NCI-H1105 treated with DMSO at 0.1 percent for 48 hours (cell line): ENCODE measurements around the gene FAM120B.

Source experiments
- DNase-seq: peaks from one replicate; lab custom pipeline; 2025; lab: John Stamatoyannopoulos, UW

Gene FAM120B

DNA sequence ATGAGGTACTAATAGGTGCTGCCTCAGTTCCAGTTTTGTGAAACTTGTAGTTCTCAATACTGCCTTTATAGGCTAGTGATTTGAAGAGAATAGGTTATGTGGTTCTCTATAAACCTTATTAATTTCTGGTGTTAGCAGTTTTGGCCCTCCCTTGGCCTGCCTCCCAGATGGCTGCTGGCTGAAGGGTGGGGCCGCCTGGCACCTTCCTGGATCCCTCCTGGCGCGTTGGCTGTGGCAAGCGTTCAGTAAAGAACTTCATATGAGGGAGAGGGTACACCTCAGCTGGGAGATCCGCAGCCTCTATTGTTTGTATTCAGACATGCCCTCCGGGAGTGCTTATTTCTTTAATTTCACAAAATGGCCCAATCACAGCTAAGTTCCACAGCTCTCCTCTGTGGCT lies 51.9 kb downstream of the FAM120B start:
- no peak for DNase-seq

DNA sequence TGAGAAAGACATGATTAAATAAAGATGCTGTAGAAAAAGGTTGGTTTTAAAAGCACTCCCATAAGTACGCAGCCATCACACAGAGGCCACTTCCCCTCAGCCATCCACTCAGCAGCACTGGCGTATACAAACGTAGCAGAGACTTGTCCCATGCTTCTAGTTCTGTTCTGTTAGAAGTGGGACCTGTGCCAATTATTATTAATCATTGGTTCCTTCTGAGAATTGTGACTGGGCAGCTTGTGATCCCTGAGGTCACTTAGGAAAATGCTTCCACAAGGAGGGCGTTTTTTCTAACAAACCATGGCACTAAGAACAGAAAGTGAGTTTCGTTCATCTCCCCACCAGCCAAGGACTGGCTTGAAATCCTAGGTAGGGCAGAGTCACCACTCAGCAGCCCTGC lies 53.9 kb downstream of the FAM120B start:
- no peak for DNase-seq

DNA sequence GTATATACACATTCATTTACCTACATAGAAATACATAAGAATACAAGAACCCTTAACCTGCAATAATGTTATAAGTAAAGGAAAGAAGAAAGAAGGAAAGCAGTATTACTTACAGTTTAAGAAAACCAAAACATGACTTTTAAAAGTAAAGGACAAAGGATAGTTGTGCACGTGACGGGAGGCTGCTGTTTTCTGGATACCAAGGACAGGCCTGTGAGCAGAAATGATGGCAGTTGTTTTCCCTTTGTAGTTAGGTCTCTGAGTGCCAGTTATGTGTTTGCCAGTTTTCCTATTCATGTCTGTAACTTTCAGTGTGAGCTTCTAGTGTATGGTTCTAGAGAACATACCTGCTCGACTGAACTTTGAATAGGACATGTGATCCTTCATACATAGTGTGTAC lies 54.8 kb downstream of the FAM120B start:
- DNase-seq, result no peak

DNA sequence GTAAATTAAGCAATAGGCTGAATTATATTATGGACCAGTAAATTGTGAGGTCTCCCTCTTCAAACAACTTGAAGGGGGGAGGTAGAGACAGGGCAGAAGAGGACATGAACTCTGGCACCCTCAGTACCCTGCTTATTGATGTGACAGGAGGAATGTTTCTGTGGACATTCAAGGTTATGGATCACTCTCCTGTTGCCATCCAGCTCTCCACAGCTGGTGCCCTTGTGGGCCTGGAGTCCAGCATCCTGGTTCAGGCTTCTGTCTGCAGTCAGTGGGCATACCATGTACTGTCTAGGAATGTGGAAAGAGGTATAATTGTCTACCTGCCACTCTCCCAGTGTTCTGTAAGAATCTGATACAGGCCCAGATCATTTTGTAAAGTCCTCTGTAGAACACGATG lies 55.6 kb downstream of the FAM120B start:
- DNase-seq, result no peak

DNA sequence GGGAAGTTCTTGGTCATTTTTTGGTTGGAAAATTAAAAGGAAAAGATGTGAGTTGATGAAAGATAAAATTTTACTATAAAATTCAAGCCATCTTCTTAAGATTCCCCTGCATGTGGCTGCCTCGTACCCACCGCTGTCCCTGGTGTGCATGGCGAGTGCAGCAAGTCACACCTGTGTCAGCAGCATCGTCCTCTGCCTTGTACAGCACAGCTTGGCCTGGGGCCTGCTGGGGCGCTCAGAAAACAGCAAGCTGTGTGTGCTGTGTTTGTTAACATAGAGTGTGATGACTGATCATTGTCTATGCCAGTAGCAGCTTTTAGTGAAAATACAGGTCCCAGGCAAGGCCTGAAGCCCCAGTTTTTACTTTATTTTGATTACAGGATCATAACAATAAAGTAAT lies 56.7 kb downstream of the FAM120B start:
- DNase-seq, result no peak

DNA sequence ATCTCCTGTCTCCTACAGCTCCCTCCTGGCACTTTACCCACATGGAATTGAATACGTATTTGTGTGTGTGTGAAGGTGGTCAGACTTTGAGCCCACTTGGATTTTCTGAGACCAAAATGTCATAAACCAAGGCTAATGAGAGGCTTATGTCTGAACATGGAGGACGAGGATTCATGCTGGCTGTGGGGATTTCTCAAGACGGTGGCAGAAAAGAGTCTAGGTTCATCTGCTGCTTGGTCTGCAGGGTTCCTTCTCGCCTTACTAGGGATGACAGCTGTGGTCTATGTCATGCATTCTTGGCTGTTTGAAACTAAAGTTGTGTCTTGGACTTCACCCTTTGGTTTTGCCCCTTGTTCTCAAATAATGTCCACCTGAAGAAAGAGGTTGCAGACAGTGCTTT lies 58.6 kb downstream of the FAM120B start:
- DNase-seq, result no peak

DNA sequence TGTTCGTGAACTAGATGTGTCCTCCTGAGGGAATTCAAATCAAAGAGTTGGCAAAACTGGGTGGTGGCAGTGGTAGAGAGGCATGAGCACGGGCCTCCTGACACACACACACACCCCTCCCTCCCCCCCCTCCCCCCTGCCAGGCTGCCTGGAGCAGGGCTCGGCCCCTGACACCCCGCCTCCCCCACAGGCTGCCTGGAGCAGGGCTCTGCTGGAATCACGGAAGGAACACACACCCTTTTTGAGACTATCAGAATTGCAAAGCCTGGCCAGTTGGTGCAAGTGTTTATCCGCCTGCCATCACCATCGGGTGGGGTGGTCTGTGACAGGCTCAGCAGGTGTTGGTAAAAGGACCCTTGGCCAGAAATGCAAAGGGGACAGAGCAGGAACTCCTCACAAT lies 59.0 kb downstream of the FAM120B start:
- no peak for DNase-seq

DNA sequence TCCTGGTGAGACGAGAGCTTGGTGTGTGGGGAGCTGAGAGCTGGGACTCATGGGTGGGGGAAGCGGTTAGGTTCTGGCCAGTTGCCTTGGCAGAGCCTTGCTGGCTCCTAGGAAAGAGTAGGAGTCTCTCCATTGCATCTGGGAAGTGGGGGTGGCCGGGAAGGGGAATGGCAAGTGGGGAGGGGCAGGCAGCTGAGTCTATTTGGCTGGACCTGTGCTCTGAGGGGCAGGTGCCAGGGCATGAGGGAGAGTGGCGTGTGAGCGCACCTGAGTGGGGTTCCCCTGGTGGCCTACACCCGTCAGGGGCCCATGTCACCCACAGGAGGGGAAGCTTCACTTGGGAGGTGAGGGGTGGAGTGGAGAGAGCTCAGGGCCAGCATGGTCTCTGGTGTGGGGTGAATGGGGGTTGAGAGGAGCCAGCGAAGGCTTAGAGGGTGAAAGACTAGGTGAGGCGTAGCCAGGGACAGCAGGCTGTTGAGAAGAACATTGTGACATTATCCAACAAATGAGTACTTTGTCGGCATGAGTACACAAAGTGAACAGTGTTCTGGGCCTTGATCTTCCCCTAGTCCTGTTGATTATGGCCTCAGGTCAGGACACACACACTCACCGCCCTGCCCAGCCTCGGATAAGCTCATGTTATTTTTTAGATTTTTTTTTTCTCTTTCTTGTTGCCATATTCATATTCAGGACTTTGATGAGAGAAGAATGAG lies 59.8 kb downstream of the FAM120B start:
- no peak for DNase-seq

DNA sequence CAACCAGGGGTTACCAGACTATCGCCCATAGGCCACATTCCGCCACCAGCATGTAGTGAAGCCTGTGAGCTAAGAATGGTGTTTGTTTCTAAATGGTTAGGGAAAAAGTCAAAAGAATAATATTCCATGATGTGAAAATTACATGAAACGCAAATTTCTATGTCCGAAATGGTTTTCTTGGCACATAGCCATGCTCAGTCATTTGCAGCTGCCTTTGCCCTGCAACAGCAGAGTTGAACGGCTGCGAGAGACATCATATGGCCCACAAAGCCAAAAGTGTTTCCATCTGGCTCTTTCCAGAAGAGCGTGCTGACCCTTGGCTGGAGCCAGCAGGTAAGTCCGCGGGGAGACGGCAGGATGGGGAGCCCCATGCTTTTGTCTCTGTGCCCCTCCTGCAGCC lies 60.7 kb downstream of the FAM120B start:
- DNase-seq, result peak; percentile 34

DNA sequence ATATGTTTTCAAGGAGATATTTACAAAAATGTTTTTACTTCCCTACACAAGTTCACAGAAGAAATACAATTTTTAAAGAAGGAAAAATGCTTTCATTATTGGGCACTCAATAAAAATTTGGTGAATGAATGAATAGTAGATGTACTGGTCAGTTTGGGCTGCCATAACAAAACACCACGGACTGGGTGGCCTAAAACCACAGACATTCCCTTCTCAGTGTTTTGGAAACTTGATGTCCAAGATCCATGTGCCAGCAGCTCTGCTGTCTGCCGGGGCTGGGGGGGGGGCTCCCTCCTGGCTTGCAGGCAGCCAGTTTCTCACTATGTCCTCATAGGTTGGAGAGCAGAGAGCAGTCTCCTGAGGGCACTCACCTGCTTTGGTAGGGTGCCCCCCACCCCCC lies 62.0 kb downstream of the FAM120B start:
- DNase-seq, result no peak

DNA sequence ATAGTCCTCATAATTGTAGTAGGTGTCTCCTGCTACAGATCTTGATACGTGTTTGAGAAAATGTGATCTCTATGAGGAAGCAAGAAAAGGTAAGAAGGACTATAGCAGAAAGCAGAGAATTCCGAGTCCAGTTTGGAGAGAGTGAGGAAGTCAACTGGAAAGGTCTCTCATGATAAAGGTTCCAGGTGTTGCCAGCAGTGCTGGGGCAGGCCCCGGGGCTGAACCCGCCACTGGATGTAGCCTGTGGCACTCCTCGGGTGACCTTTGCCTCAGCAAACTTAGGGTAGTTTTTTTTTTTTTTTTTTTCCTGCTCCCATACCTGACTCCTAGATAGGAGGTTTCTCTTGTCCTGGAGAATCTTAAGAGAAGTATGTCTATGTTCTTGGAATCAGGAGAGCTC lies 62.8 kb downstream of the FAM120B start:
- no peak for DNase-seq

DNA sequence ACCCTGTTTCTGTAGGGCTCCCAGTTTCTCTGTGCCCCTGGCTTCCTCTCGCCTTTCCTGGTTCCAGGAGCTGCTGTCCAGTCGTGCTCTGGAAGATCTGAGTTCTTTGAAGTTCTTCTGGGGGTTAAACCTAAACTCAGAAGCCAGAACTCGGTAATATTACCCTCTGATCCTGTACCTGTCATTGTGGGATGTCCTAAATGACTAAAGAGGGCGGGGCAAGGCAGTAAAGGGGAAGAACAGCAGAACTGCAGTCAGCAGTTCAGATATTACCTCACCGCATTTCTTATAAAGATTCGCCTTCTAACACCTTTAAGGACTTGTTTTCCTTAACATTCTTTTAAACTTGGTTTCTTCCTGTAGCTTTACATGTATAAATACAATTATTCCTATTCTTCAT lies 63.9 kb downstream of the FAM120B start:
- DNase-seq, result no peak

DNA sequence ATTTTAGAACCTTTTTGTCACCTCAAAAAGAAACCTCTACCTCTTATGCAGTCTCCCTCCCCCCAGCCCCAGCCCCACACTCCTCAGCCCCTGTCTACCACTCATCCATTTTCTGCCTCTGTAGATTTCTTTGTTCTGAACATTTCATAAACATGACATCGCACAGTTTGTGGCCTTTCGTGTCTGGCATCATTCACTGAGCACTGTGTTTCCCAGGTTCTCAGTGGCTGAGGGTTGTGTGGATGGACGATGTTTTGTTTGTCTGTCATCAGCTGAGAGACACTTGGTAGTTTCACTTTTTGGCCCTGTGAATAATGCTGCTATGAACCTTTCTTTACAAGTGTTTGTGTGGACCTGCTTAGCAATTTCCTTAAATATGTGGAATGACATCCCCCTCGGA lies 64.5 kb downstream of the FAM120B start:
- DNase-seq, result no peak

DNA sequence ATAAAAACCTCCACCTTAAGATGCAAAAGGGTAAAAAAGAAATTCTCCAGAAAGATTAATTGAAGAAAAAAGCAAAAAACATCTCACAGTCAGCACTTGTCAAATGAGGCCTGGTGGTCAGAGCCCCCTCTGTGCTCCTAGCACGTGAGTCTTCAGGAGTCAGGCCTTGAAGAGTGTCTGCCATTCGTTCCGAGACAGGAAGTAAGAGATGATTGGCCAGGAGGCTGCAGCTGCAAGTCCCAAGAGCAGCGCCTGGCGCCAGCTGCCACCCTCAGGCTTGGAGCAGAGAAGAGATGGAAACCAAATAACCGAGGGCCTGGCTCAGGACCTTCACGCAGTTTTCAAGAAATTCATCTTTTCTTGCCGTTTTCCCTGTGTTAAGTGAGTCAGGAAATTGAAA lies 65.0 kb downstream of the FAM120B start:
- DNase-seq, result no peak

DNA sequence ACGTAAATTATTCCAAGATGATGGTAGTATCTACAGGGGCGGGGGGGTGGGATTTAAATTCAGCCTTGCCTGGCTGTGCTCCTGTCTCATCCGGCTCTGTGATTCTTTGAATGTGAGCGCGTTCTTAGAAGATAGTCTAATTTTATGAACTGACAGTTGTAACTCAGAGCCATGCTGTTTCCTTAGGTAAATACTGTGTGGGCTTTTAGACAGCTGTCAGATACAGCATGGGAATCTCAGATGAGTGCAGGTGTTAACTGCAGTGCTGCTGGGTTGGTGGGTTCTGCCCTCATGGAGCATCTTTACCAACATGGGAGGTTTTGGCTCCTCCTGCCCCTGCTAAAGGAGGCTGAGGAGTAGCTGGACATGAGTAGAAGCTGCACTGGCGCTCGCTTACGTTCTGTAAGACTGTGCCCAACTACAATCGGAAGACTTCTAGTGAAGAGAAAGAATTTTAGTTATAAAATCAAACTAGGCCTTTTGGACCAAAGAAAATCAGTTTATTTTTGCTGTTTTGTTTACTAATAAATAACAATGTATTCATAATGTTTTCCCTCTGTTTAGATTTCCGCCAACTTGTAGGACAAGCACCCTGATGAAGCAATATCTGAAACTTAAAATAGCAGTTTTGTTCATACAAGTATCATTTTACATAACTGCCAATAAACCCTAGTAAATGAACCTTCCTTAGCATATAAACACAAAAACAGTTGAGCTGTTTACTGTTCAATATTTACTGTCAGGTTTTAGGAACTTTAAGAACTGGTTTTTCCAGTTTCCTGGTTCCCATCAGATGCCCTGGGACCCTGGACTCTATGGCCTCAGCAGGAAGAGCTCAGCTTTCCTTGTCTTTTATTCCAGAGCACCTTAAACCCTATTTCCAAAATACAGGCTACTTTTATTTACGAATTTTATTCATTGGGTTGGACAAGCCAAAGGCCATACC lies 66.1 kb downstream of the FAM120B start:
- DNase-seq, result no peak

DNA sequence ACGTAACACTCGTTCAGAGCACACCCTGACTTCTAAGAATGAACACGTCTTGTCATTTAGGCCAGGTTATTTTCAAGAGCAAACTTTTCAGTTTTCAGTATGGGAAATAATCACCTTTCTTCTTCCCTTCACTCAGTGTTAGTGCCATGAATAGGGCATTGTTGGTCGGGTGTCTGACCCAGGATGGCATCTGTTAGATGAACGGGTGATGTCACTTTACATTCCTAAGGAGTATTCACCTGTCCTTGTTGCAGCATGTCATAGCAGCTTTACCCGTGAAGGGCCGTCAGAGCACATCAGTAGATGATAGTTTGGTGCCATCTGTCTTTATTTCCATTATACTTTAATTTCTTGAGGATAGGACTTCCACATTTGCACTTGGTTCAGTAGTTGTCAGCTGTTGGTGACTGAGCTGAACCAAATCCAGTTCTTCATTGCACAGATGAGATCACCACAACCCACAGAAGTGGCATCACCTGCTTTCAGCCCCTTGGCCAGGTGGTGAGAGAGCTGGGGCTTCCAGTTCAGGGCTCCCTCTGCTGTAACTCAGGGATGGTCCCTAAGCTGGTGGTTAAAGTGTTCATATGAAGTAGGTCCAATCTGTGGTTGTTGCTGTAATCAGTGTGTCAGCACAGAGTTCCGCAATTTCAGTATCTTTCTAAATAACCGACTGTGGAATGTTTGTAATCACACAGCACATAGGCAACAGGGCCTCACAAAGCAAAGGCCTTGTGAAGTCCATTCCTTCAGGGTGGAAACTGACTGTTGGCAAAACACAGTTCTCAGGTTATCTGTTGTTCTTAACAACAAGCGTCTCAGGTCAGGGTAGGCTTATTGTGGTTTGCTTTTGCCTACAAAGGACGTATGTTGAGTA lies 68.2 kb downstream of the FAM120B start:
- no peak for DNase-seq

DNA sequence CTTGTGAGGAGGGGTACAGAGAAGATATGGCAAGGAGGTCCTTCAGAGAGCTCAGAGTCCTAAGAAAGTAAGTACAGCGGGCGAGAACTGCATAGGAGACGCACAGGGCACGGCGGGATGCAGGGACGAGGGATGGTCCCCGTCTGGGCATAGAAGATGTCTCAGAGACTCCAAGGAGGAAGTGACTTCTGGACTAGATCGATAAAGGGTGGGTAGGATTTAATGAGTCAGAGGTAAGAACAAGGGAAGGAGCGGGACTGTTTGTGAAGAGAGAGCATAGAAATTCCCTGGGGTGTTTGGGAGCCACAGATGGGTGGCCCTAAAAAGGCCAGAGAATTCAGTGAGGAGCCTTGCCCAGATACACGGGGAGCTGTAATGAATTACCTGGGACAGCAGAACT lies 69.1 kb downstream of the FAM120B start:
- no peak for DNase-seq

DNA sequence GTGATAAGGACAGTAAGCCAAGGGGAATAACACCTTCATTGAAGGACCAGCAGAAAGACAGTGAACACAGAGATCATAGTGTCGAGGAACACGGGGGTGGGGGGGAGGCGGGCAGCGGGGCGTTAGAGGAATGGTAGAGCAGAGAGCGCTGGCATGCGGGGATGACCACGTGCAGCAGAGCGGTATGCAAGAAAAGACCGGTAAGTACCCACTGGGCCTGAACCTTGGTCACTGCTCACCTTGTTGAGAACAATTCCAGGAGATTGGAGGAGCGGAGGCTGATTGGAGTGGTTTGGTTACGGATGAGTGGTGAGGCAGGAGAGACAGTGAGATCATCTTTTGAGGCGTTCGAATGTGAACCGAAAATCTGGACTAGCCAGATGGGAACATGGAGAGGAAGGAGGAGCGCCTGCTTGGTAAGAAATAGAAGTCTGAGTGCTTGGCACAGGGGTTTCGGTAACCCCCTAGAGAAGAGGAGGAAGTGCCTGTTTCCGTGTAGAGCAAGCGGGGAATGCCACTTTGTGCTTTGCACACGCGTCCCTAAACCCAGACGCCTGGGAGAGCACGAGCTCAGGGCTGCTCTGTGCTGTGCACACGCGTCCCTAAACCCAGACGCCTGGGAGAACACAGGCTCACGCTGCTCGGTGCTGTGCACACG lies 70.0 kb downstream of the FAM120B start:
- no peak for DNase-seq

DNA sequence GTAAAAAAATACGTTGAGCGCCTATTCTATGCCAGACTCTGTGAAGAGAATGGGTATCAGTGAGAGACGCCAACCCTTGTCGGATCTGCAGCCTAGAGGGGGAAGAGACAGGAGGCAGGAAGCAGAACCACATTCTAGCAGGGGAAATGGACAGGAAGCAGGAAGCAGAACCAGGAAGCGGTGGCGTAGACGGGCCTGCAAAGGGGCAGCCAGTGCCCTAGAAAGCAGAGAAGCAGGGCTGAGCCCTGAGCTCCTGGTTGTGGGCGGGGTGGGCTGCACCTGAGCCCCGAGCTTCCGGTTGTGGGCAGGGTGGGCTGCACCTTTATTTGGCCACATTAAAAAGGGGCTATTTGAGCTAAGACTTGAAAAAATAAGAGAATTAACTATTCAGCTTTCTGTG lies 71.9 kb downstream of the FAM120B start:
- DNase-seq, result no peak

DNA sequence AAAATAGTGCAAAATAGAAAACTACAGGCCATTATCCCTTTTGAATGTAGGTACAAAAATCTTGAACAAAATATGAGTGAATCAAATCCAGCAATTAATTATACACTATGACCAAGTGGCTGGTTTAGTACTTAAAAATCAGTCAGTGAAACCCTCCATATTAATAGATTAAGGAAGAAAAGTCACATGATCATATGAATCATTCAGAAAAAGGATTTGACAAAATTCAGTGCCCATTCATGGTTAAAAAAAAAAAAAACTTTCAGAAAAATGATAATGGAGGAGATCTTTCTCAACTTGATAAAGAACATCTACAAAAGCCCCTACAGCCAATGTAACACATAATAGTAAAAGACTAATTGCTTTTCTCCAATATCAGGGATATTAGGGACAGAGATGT lies 75.0 kb downstream of the FAM120B start:
- no peak for DNase-seq

DNA sequence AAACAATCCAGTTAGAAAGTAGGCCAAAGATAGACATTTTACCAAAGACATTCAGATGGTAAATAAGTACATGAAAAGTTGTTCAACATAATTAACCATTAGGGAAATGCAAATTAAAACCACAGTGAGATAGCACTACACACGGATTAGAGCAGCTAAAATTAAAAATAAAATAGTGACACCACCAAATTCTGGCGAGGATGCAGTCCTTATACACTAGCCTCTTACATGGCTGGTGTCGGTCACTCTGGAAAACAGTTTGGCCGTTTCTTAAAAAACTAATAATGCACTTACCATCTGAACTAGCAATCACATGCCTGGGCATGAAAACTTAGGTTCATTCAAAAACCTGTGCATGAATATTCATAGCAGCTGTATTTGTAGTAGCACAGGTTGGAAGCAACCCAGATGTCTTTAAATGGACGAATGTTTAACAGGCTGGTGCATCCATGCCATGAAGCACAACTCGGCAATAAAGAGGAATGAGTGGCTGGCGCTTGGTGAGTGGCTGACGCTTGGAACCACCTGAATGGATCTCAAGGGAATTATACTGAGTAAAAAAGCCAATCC lies 77.0 kb downstream of the FAM120B start:
- no peak for DNase-seq

DNA sequence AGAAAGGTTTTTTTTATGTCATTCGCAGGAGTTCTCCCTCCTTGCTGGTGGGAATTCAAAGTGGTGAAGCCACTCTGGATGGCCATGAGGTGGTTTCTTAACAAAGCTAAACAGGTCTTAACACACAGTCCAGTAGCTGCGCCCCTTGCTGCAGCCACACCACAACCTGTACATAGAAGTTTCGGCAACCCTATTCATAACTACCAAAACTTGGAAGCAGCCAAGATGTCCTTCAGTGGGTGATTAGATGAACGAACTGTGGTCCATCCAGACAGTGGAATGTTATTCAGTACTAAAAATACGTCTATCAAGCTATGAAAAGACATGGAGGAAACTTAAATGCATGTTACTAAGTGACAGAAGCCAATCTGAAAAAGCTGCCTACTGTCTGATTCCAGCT lies 78.9 kb downstream of the FAM120B start:
- DNase-seq, result no peak
